GM12878 (cell line): ENCODE results near the gene BBX. TPM values are rescaled to one million over a fixed set of nuclear protein-coding genes. Genes with fewer than 3 reads are reported as not detected.

Source experiments
- ASH2L ChIP-seq: fragments of 300-600, 200-600 bp; sonication (generic); IDR thresholded peaks from 2 replicates; pipeline ENCODE4 v1.6.1; 2017; ENCODE audit warnings: low read depth, mild to moderate bottlenecking, borderline replicate concordance
- ATF7 ChIP-seq: fragments of 450-650 bp; IDR thresholded peaks from 2 replicates; pipeline ENCODE4 v1.6.1; 2016; ENCODE audit warnings: low read depth, mild to moderate bottlenecking
- BMI1 ChIP-seq: fragments of 450-650 bp; IDR thresholded peaks from 2 replicates; pipeline ENCODE4 v1.6.1; 2016; ENCODE audit warnings: mild to moderate bottlenecking, moderate library complexity, borderline replicate concordance
- EED ChIP-seq: sonication (generic); IDR thresholded peaks from 2 replicates; pipeline ENCODE4 v1.6.1; 2016; ENCODE audit warnings: antibody characterized with exemption, low read depth
- FOS ChIP-seq: IDR thresholded peaks from 3 replicates; pipeline ENCODE4 v1.6.1; 2011; ENCODE audit warnings: borderline replicate concordance; ENCODE audit not compliant: insufficient read length; ENCODE audit errors: extremely low read depth
- IKZF2 ChIP-seq, 2 experiments: fragments of 450-650 bp; IDR thresholded peaks; 2 replicates each; pipeline ENCODE4 v1.6.1; 2017; ENCODE audit warnings: mild to moderate bottlenecking in 2 of 2, moderate library complexity in 2 of 2
- KLF5 ChIP-seq: fragments of 450-650 bp; IDR thresholded peaks from 2 replicates; pipeline ENCODE4 v1.6.1; 2014; ENCODE audit warnings: mild to moderate bottlenecking; ENCODE audit not compliant: partially characterized antibody
- NFIC ChIP-seq: IDR thresholded peaks from 2 replicates; pipeline ENCODE4 v1.6.1; 2012; ENCODE audit warnings: low read depth, mild to moderate bottlenecking, inconsistent platforms, low read length, moderate library complexity
- NR2C1 ChIP-seq: fragments of 450-650 bp; IDR thresholded peaks from 2 replicates; pipeline ENCODE4 v1.6.1; 2017; ENCODE audit warnings: antibody characterized with exemption, mild to moderate bottlenecking, moderate library complexity
- POLR2AphosphoS5 ChIP-seq: IDR thresholded peaks from 2 replicates; pipeline ENCODE4 v1.6.1; 2011; ENCODE audit warnings: mild to moderate bottlenecking, low read length, inconsistent platforms
- RBBP5 ChIP-seq: fragments of 200-600 bp; sonication (generic); conservative IDR thresholded peaks from 2 replicates; pipeline ENCODE4 v1.6.1; 2016
- RELA ChIP-seq: fragments of 450-650 bp; IDR thresholded peaks from 2 replicates; pipeline ENCODE4 v1.8.0; 2014; ENCODE audit warnings: borderline replicate concordance; ENCODE audit not compliant: partially characterized antibody
- SIX5 ChIP-seq: IDR thresholded peaks from 2 replicates; pipeline ENCODE4 v1.6.1; 2011; ENCODE audit warnings: mild to moderate bottlenecking, low read depth, low read length, moderate library complexity; ENCODE audit not compliant: severe bottlenecking
- SKIL ChIP-seq: fragments of 450-650 bp; IDR thresholded peaks from 2 replicates; pipeline ENCODE4 v1.6.1; 2017; ENCODE audit warnings: mild to moderate bottlenecking, low read depth, inconsistent platforms; ENCODE audit not compliant: poor library complexity, severe bottlenecking
- TAF1 ChIP-seq: IDR thresholded peaks from 2 replicates; pipeline ENCODE4 v1.6.1; 2011; ENCODE audit warnings: mild to moderate bottlenecking, low read depth, low read length, borderline replicate concordance
- polyA plus RNA-seq, 11 experiments: library from polyadenylated mRNA; depleted of rRNA in 4 of 11; unstranded in 6 of 11; stranded (reverse) in 5 of 11; fragments of >200 nt; fragmentation: Nextera tagmentation in 4 of 11; fragmentation: Illumina TruSeq in 1 of 11; extraction: Ambion mirVana in 4 of 11; extraction: Trizol in 1 of 11; gene quantifications; 1 replicate in 1 of 11; 2 replicates in 10 of 11; pipeline versions ENCODE4 v1.2.1 to v1.2.3, GENCODE V29; 2011 to 2016; ENCODE audit warnings: inconsistent platforms in 2 of 11, missing spikeins in 2 of 11, low read depth in 1 of 11
- total RNA-seq, 4 experiments: library from RNA; depleted of rRNA in 3 of 4; stranded (reverse); fragments of >200 nt in 3 of 4; fragmentation: Illumina TruSeq in 1 of 4; extraction: Trizol in 1 of 4; gene quantifications; 2 replicates each; pipeline versions ENCODE4 v1.2.1 to v1.2.3, GENCODE V29; 2013 to 2021
- TF ChIP-seq, protein P1 (sequence below): fragments of 450-650 bp; IDR thresholded peaks from 2 replicates; pipeline ENCODE4 v1.6.1; 2016; ENCODE audit warnings: mild to moderate bottlenecking, moderate library complexity, borderline replicate concordance
- TF ChIP-seq, protein P2 (sequence below): IDR thresholded peaks from 2 replicates; pipeline ENCODE4 v1.6.1; 2012; ENCODE audit warnings: mild to moderate bottlenecking, low read depth, low read length
- TF ChIP-seq, protein P3 (sequence below): IDR thresholded peaks from 2 replicates; pipeline ENCODE4 v1.6.1; 2011; ENCODE audit warnings: low read depth, low read length, improper control_type of control experiment, borderline replicate concordance

Gene BBX
- total and polyA plus RNA-seq, 10 of the 15 experiments (the other 5 are each of a cell fraction or from before 2014, with no cell fraction given) = 13.3 to 38.5 (median 32.0) TPM

DNA sequence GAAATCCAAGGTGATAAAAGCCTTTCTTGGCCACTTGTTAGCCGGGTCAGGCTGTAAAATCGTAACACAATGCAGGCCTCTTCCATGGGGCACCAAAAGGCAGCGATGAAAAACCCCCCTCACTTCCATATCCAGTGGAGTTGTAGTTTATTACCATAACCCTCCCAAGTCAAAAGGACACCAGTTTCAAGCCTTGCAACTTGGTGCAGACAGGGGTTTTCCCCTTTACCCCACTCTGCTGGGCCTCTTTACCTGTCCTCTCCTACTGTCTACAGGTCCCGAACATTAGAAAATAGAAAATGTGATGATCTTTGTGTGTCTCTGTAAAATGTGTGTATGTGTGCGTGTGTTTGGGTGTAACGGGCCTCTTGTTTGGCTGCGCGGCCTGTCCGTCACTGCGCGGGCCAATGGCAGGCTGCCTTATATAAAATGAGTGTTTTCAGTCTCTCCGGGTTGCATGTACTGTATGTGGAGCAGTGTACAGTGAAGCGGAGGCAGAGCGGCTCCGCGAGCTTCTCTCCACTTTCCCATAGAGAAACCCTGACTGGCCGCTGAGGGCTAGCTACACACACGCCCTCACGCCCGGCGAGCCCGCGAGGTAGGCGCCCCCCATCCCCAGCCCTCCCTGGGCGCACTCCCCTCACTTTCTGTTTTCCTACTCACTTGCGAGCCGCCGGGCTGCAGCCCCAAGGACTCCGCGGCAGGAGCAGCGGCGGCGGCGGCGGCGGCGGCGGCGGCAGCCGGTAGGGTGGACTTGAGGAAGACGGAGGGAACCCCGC is at the start of gene BBX (continued):
- TF ChIP-seq, protein P1, sequence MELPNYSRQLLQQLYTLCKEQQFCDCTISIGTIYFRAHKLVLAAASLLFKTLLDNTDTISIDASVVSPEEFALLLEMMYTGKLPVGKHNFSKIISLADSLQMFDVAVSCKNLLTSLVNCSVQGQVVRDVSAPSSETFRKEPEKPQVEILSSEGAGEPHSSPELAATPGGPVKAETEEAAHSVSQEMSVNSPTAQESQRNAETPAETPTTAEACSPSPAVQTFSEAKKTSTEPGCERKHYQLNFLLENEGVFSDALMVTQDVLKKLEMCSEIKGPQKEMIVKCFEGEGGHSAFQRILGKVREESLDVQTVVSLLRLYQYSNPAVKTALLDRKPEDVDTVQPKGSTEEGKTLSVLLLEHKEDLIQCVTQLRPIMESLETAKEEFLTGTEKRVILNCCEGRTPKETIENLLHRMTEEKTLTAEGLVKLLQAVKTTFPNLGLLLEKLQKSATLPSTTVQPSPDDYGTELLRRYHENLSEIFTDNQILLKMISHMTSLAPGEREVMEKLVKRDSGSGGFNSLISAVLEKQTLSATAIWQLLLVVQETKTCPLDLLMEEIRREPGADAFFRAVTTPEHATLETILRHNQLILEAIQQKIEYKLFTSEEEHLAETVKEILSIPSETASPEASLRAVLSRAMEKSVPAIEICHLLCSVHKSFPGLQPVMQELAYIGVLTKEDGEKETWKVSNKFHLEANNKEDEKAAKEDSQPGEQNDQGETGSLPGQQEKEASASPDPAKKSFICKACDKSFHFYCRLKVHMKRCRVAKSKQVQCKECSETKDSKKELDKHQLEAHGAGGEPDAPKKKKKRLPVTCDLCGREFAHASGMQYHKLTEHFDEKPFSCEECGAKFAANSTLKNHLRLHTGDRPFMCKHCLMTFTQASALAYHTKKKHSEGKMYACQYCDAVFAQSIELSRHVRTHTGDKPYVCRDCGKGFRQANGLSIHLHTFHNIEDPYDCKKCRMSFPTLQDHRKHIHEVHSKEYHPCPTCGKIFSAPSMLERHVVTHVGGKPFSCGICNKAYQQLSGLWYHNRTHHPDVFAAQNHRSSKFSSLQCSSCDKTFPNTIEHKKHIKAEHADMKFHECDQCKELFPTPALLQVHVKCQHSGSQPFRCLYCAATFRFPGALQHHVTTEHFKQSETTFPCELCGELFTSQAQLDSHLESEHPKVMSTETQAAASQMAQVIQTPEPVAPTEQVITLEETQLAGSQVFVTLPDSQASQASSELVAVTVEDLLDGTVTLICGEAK = peak; percentile 44; the same call in 1 of the 2 replicates
- TF ChIP-seq ATF7 = peak; percentile 69
- TF ChIP-seq RELA = peak; percentile 49
- TF ChIP-seq TAF1 = peak; percentile 52; the same call in 1 of the 2 replicates
- TF ChIP-seq KLF5 = no peak
- no peak for TF ChIP-seq SIX5
- TF ChIP-seq EED = no peak
- TF ChIP-seq NFIC = 0 out of 2 replicates have a peak, but pooled peaks have one; percentile 33
- no peak for TF ChIP-seq NR2C1
- peak; percentile 68; the same call in 1 of the 2 replicates for TF ChIP-seq ASH2L
- TF ChIP-seq BMI1 = no peak
- TF ChIP-seq POLR2AphosphoS5 = 0 out of 2 replicates have a peak, but pooled peaks have one; percentile 40
- TF ChIP-seq, protein P2, sequence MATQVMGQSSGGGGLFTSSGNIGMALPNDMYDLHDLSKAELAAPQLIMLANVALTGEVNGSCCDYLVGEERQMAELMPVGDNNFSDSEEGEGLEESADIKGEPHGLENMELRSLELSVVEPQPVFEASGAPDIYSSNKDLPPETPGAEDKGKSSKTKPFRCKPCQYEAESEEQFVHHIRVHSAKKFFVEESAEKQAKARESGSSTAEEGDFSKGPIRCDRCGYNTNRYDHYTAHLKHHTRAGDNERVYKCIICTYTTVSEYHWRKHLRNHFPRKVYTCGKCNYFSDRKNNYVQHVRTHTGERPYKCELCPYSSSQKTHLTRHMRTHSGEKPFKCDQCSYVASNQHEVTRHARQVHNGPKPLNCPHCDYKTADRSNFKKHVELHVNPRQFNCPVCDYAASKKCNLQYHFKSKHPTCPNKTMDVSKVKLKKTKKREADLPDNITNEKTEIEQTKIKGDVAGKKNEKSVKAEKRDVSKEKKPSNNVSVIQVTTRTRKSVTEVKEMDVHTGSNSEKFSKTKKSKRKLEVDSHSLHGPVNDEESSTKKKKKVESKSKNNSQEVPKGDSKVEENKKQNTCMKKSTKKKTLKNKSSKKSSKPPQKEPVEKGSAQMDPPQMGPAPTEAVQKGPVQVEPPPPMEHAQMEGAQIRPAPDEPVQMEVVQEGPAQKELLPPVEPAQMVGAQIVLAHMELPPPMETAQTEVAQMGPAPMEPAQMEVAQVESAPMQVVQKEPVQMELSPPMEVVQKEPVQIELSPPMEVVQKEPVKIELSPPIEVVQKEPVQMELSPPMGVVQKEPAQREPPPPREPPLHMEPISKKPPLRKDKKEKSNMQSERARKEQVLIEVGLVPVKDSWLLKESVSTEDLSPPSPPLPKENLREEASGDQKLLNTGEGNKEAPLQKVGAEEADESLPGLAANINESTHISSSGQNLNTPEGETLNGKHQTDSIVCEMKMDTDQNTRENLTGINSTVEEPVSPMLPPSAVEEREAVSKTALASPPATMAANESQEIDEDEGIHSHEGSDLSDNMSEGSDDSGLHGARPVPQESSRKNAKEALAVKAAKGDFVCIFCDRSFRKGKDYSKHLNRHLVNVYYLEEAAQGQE = no peak
- 0 out of 2 replicates have a peak, but pooled peaks have one; percentile 40 for TF ChIP-seq RBBP5
- peak; percentile 52 to 66 for TF ChIP-seq IKZF2 (IDR thresholded peaks at IDR 0.05)
- TF ChIP-seq, protein P3, sequence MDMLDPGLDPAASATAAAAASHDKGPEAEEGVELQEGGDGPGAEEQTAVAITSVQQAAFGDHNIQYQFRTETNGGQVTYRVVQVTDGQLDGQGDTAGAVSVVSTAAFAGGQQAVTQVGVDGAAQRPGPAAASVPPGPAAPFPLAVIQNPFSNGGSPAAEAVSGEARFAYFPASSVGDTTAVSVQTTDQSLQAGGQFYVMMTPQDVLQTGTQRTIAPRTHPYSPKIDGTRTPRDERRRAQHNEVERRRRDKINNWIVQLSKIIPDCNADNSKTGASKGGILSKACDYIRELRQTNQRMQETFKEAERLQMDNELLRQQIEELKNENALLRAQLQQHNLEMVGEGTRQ = no peak
- peak; percentile 71 for TF ChIP-seq SKIL
- peak; percentile 34 for TF ChIP-seq FOS
